ENCODE results near the gene ATP8A1.

DNA sequence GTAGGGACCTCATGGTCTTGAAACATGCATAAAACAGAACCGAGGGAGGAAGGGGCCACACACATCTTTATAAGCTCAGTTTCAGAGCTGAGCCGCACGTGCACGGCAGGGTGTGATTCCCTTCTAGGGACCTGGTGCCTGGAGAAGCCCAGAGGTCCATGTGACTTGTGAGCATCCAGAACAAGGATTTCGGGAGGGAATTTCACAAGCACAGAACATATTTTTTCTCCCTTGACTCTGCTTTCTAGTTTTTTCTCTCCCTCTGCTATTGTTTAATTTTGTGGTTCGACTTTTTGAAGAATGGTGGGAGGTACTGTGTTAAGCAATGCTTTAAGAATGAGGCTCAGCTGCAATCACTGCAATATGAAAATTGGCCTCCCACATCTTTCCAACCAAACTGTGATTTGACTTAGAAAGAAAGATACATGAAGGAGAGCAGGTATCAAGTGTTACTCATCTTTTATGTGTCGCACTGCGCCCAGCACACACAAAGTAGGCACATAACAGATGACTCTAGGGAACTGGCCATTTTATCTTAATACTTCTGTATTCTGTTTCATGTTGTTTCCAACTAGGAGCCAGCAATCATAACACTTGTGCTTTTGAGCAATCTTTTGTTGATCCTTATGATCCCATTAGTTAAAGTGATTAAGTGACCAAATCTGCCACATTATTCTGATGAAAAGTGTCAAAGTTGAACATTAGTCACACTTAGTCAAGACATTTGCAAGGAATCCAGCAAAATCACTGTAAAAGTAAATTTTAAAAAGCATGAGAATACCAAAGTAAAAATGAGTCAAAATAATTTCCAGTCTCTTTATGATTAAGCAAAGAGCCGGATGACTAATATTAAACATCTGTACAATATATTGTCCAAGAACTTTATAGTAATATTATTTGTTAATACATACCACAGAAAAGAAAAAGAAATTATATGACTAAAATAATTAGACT, 173.2 kb downstream of the ATP8A1 start:
- TF ChIP-seq POLR2A (IDR thresholded peaks at IDR 0.05) (no peak), CTCF (IDR thresholded peaks at IDR 0.05) (no peak)

Measured in body of pancreas (tissue), 4 donors.